HS-5 (cell line): ENCODE results near the gene SLCO1C1.

ENCODE experiments used
- DNase-seq: peaks from one replicate; pipeline ENCODE4 v3.0.0-alpha.2; 2012; ENCODE audit warnings: low read depth

The SLCO1C1 gene

DNA sequence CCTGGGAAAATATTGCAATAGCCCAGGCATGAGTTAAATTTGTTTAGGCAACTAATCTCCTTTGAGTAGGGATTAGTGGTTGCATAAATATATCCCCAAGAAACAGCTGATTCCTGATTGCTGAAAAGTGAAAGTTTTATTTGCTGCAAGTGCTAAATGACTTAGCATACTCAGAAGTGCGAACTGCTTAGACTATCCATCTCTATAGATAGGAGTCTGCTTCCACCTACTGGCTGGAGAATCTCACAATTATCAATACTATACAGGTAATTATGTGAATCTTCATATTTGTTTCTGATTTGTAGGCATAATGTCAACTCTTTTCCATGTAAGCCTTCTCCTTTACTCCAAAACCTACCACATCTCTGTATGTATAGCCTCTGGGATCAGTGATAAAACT is 103.4 kb downstream of the SLCO1C1 start:
- no peak for DNase-seq

DNA sequence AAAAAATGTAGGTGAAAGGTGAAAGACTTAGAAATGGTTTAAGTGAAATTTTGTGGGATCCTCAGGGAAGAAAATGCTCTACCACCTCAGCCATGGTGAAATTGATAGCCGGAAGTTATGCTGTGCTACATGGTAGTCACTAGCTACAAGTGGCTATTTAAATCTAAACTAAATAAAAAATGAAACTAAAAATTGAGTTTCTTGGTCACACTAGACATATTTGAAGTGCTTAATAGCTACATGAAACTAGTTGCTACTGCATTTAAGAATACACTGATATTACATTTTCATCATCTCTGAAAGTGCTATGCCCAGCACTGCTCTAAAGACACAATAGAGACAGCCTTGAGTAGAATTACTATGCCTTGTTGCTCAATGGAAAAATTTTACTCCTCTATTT is 105.0 kb downstream of the SLCO1C1 start:
- DNase-seq: no peak

DNA sequence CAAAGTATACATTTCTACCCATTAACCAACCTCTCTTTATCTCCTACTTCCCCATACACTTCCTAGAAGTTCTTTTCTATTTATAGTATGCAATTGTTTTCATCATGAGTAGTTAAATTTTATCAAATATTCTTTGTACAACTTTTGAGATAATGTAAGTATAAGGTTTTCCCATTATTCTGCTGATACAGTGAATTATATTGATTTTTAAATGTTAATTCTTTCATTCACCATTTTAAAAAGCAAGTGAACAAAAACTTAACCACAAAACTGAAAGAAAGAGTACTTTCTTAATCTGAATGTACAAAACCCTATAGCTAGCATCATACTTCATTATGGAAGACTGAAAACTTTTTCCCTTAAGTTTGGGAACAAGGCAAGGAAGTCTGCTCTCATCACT is 105.9 kb downstream of the SLCO1C1 start:
- DNase-seq: no peak
